K562 (cell line): ENCODE results near the gene AMH. TPM values are rescaled to one million over a fixed set of nuclear protein-coding genes. Genes with fewer than 3 reads are reported as not detected.
A peak's percentile ranks its signal among the peaks of the same experiment; 100 is the strongest.

Source experiments
- ATAC-seq: fragments of 200-7000 bp; cut with Tn5 transposase; 3 replicates; pipeline ENCODE4 v1.9.1; 2020; ENCODE audit warnings: moderate library complexity
- BruUV-seq: library from RNA; stranded (reverse); fragments of 400-500 nt; replicated peaks from 2 replicates; lab custom pipeline; 2021; lab: Mats Ljungman, UMichigan
- CTCF ChIA-PET: fragments of 300-600 bp; formaldehyde crosslinking; extraction: SDS; loops from one replicate; lab custom pipeline; 2021; ENCODE audit warnings: low intra/inter-chr PET ratio; lab: Yijun Ruan, JAX
- POLR2A ChIA-PET: fragments of 300-600, 350-650 bp; sonication (Branson Sonifier 250); formaldehyde crosslinking; extraction: SDS; loops from one replicate; lab custom pipeline; 2021; ENCODE audit warnings: antibody characterized with exemption, inconsistent platforms; lab: Yijun Ruan, JAX
- DNase-seq, 4 experiments: peaks; one replicate each; pipeline versions ENCODE4 v3.0.0 to v3.0.0-alpha.2; 2011 to 2018; ENCODE audit warnings: low spot score in 3 of 4, mixed read lengths in 3 of 4; ENCODE audit errors: extremely low read depth in 1 of 4
- FAIRE-seq: peaks from 2 replicates; lab custom pipeline; 2011; peaks lifted over from hg19 to GRCh38; lab: Jason Lieb, UNC
- H2AFZ ChIP-seq: 2 replicates; pipeline ENCODE4 v1.6.0; 2011; ENCODE audit warnings: low read depth, low read length, control low read depth, inconsistent platforms
- H3K27ac ChIP-seq: fragments of 200-600 bp; 3 replicates; pipeline ENCODE4 v1.8.0; 2011; ENCODE audit warnings: low read depth, mild to moderate bottlenecking, control low read depth, inconsistent platforms, low read length, moderate library complexity, mixed read lengths; ENCODE audit errors: extremely low read depth
- H3K27me3 ChIP-seq, 2 experiments: fragments of 300-600 bp in 1 of 2; 2 replicates in 1 of 2; 3 replicates in 1 of 2; pipeline versions ENCODE4 v1.6.0 to v1.8.0; 2011; ENCODE audit warnings: inconsistent platforms in 2 of 2, low read length in 2 of 2, mild to moderate bottlenecking in 1 of 2, mixed read lengths in 1 of 2, moderate library complexity in 1 of 2; ENCODE audit not compliant: control insufficient read depth in 2 of 2, insufficient read depth in 2 of 2
- H3K36me3 ChIP-seq: fragments of 300-600 bp; 3 replicates; pipeline ENCODE4 v1.8.0; 2011; ENCODE audit warnings: mild to moderate bottlenecking, low read length, inconsistent platforms; ENCODE audit not compliant: control insufficient read depth, insufficient read depth
- H3K4me1 ChIP-seq, 2 experiments: fragments of 200-600 bp in 1 of 2; replicated peaks in 1 of 2; 2 replicates in 1 of 2; 3 replicates in 1 of 2; pipeline versions ENCODE4 v1.5.1 to v1.8.0; 2011; ENCODE audit warnings: inconsistent platforms in 2 of 2, low read length in 2 of 2, mild to moderate bottlenecking in 1 of 2, mixed read lengths in 1 of 2, moderate library complexity in 1 of 2; ENCODE audit not compliant: control insufficient read depth in 2 of 2, insufficient read depth in 2 of 2
- H3K4me2 ChIP-seq: 2 replicates; pipeline ENCODE4 v1.6.1; 2011; ENCODE audit warnings: low read length, control low read depth, inconsistent platforms, mixed read lengths; ENCODE audit not compliant: insufficient read depth
- H3K4me3 ChIP-seq: fragments of 200-600 bp; sonication (generic), shearing (Covaris generic); 2 replicates; pipeline ENCODE4 v1.5.1; 2016; ENCODE audit warnings: control low read depth, inconsistent platforms
- H3K79me2 ChIP-seq: fragments of 200-600 bp; 3 replicates; pipeline ENCODE4 v1.8.0; 2011; ENCODE audit warnings: low read length, inconsistent platforms; ENCODE audit not compliant: control insufficient read depth, insufficient read depth
- H3K9ac ChIP-seq, 2 experiments: 2 replicates each; pipeline versions ENCODE4 v1.6.0 to v1.6.1; 2011; ENCODE audit warnings: low read depth in 2 of 2, low read length in 2 of 2, control low read depth in 1 of 2, inconsistent platforms in 1 of 2, mild to moderate bottlenecking in 1 of 2, mixed read lengths in 1 of 2; ENCODE audit not compliant: insufficient read depth in 1 of 2
- H3K9me1 ChIP-seq: one replicate; pipeline ENCODE4 v1.6.0; 2011; ENCODE audit warnings: inconsistent platforms, mild to moderate bottlenecking, low read length, moderate library complexity; ENCODE audit not compliant: control insufficient read depth, insufficient read depth
- H3K9me3 ChIP-seq: replicated peaks from 2 replicates; pipeline ENCODE4 v1.5.1; 2011; ENCODE audit warnings: low read depth, low read length, inconsistent platforms; ENCODE audit not compliant: control insufficient read depth, insufficient read depth
- H4K20me1 ChIP-seq: replicated peaks from 2 replicates; pipeline ENCODE4 v1.6.1; 2011; ENCODE audit warnings: low read length, inconsistent platforms, mixed read lengths; ENCODE audit not compliant: control insufficient read depth, insufficient read depth
- HEY1 ChIP-seq: fragments of 250-450 bp; sonication (Bioruptor Pico); IDR thresholded peaks from 2 replicates; pipeline ENCODE4 v1.5.0; 2020; ENCODE audit warnings: mild to moderate bottlenecking, moderate library complexity, borderline replicate concordance
- HNRNPL ChIP-seq: fragments of 200-400 bp; formaldehyde crosslinking; IDR thresholded peaks from 2 replicates; pipeline ENCODE4 v1.6.1; 2017; ENCODE audit warnings: low read depth, mild to moderate bottlenecking, low read length
- MYC ChIP-seq, 2 experiments: fragments of 250-450 bp in 1 of 2; sonication (Bioruptor Pico) in 1 of 2; IDR thresholded peaks; 2 replicates each; pipeline versions ENCODE4 v1.5.1 to v1.6.1; 2012 to 2021; ENCODE audit warnings: low read depth in 2 of 2, borderline replicate concordance in 1 of 2, improper control_type of control experiment in 1 of 2, low read length in 1 of 2, mild to moderate bottlenecking in 1 of 2, moderate library complexity in 1 of 2
- RHOXF2B ChIP-seq: fragments of 250-450 bp; sonication (Bioruptor Pico); conservative IDR thresholded peaks from 2 replicates; pipeline ENCODE4 v1.5.1; 2021
- ZBTB33 ChIP-seq: sonication (generic); formaldehyde crosslinking; IDR thresholded peaks from 2 replicates; pipeline ENCODE4 v1.8.1; 2023; ENCODE audit warnings: mild to moderate bottlenecking, missing genetic modification reagents
- ZNF518B ChIP-seq: fragments of 250-450 bp; sonication (Bioruptor Pico); IDR thresholded peaks from 2 replicates; pipeline ENCODE4 v1.5.0; 2021; ENCODE audit warnings: mild to moderate bottlenecking, moderate library complexity
- WGBS: fragments of 100-300 bp; shearing (Covaris generic); methylation state at CpG from one replicate; pipeline ENCODE4 v1.1.6; 2016; ENCODE audit warnings: low coverage, mixed read lengths; ENCODE audit not compliant: insufficient coverage; ENCODE audit errors: missing lambda C conversion rate; 5-methylcytosine and 5-hydroxymethylcytosine counted together
- in situ Hi-C: fragments of 300-500 bp; cut with MboI; formaldehyde crosslinking; loops from 4 replicates; pipeline ENCODE4 v1.15.0; 2018; ENCODE audit warnings: inconsistent platforms, mixed read lengths
- intact Hi-C: fragments of 100-400 bp; cut with micrococcal nuclease; formaldehyde crosslinking; loops from 2 replicates; pipeline ENCODE4 v1.14.2; 2022
- polyA plus RNA-seq, 8 experiments: library from polyadenylated mRNA; depleted of rRNA in 4 of 8; stranded (reverse) in 5 of 8; unstranded in 3 of 8; fragments of >200 nt; fragmentation: Nextera tagmentation in 2 of 8; fragmentation: Illumina TruSeq in 1 of 8; extraction: Ambion mirVana in 2 of 8; extraction: Trizol in 1 of 8; gene quantifications; 2 replicates each; pipeline versions ENCODE4 v1.2.1 to v1.2.3, GENCODE V29; 2011 to 2014; ENCODE audit warnings: inconsistent platforms in 1 of 8, missing spikeins in 1 of 8
- total RNA-seq, 7 experiments: library from RNA; depleted of rRNA in 6 of 7; stranded (reverse); fragments of >200 nt in 6 of 7; fragmentation: Illumina TruSeq in 2 of 7; extraction: Trizol in 2 of 7; gene quantifications; 2 replicates each; pipeline versions ENCODE4 v1.2.1 to v1.2.3, GENCODE V29; 2011 to 2021; ENCODE audit warnings: low replicate concordance in 1 of 7
- TF ChIP-seq, protein P1 (sequence below): fragments of 150-350 bp; IDR thresholded peaks from 2 replicates; pipeline ENCODE4 v1.6.1; 2014; ENCODE audit warnings: low read depth, mild to moderate bottlenecking, low read length, borderline replicate concordance
- TF ChIP-seq, protein P2 (sequence below): fragments of 200-800 bp; sonication (Bioruptor generic); IDR thresholded peaks from 2 replicates; pipeline ENCODE4 v1.6.1; 2017; ENCODE audit warnings: missing genetic modification characterization, missing compliant biosample characterization

Gene AMH
- total and polyA plus RNA-seq, 9 of the 15 experiments (the other 6 are each of a cell fraction or from before 2014, with no cell fraction given), result 0.29 to 27.4 (median 2.6) TPM; not detected in 2

DNA sequence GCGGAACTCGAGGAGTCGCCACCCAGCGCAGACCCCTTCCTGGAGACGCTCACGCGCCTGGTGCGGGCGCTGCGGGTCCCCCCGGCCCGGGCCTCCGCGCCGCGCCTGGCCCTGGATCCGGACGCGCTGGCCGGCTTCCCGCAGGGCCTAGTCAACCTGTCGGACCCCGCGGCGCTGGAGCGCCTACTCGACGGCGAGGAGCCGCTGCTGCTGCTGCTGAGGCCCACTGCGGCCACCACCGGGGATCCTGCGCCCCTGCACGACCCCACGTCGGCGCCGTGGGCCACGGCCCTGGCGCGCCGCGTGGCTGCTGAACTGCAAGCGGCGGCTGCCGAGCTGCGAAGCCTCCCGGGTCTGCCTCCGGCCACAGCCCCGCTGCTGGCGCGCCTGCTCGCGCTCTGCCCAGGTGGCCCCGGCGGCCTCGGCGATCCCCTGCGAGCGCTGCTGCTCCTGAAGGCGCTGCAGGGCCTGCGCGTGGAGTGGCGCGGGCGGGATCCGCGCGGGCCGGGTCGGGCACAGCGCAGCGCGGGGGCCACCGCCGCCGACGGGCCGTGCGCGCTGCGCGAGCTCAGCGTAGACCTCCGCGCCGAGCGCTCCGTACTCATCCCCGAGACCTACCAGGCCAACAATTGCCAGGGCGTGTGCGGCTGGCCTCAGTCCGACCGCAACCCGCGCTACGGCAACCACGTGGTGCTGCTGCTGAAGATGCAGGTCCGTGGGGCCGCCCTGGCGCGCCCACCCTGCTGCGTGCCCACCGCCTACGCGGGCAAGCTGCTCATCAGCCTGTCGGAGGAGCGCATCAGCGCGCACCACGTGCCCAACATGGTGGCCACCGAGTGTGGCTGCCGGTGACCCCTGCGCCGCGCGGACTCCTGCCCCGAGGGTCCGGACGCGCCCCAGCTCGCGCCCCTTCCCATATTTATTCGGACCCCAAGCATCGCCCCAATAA, 2.3 kb downstream of the AMH start:
- WGBS, result 99% methylated on average over 43 of the region's 125 CpGs
- CTCF ChIA-PET, result no interaction called here
- Histone ChIP-seq H3K27ac (no peak overlapping the region), H2AFZ (no peak overlapping the region), H3K27me3 (no peaks in the 10 kb centered on the region), H3K36me3 (peaks cover 31% of the 10 kb centered on the region; the same call in 2 of the 3 replicates), H3K79me2 (no peaks in the 10 kb centered on the region), H4K20me1 (no peaks in the 10 kb centered on the region), H3K4me3 (no peak overlapping the region), H3K4me2 (no peak overlapping the region), H3K4me1 (peaks cover 0 to 74% of the 10 kb centered on the region in 2 experiments; a peak in 2 of 5 replicates), H3K9ac (no peak overlapping the region), H3K9me3 (no peaks in the 10 kb centered on the region), H3K9me1 (no peaks in the 10 kb centered on the region)
- ATAC-seq (no peak), FAIRE-seq (no peak), DNase-seq (no peak)
- intact Hi-C loops (no loop called here), in situ Hi-C loops (no loop called here)
- POLR2A ChIA-PET, result interaction anchor here (0.6 to 0.7 kb wide), 2 partner anchors 13 to 45 kb away, joined by 3 to 5 read pairs; no protein-coding TSS in a partner anchor
- no TSS peak for BruUV-seq
- TF ChIP-seq, protein P1, sequence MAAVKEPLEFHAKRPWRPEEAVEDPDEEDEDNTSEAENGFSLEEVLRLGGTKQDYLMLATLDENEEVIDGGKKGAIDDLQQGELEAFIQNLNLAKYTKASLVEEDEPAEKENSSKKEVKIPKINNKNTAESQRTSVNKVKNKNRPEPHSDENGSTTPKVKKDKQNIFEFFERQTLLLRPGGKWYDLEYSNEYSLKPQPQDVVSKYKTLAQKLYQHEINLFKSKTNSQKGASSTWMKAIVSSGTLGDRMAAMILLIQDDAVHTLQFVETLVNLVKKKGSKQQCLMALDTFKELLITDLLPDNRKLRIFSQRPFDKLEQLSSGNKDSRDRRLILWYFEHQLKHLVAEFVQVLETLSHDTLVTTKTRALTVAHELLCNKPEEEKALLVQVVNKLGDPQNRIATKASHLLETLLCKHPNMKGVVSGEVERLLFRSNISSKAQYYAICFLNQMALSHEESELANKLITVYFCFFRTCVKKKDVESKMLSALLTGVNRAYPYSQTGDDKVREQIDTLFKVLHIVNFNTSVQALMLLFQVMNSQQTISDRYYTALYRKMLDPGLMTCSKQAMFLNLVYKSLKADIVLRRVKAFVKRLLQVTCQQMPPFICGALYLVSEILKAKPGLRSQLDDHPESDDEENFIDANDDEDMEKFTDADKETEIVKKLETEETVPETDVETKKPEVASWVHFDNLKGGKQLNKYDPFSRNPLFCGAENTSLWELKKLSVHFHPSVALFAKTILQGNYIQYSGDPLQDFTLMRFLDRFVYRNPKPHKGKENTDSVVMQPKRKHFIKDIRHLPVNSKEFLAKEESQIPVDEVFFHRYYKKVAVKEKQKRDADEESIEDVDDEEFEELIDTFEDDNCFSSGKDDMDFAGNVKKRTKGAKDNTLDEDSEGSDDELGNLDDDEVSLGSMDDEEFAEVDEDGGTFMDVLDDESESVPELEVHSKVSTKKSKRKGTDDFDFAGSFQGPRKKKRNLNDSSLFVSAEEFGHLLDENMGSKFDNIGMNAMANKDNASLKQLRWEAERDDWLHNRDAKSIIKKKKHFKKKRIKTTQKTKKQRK, result no peak
- TF ChIP-seq MYC (IDR thresholded peaks at IDR 0.05; ENCODE audit: low read depth, low read length), result no peak
- TF ChIP-seq MYC (CRISPR knock-in tag; IDR thresholded peaks at IDR 0.05; ENCODE audit: borderline replicate concordance, low read depth), result no peak
- no peak for TF ChIP-seq ZNF518B
- peak; percentile 68 for TF ChIP-seq ZBTB33 (CRISPR knock-in tag)
- TF ChIP-seq, protein P2, sequence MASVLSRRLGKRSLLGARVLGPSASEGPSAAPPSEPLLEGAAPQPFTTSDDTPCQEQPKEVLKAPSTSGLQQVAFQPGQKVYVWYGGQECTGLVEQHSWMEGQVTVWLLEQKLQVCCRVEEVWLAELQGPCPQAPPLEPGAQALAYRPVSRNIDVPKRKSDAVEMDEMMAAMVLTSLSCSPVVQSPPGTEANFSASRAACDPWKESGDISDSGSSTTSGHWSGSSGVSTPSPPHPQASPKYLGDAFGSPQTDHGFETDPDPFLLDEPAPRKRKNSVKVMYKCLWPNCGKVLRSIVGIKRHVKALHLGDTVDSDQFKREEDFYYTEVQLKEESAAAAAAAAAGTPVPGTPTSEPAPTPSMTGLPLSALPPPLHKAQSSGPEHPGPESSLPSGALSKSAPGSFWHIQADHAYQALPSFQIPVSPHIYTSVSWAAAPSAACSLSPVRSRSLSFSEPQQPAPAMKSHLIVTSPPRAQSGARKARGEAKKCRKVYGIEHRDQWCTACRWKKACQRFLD (CRISPR knock-in tag), result no peak
- TF ChIP-seq RHOXF2B (CRISPR knock-in tag), result no peak
- TF ChIP-seq HEY1 (CRISPR knock-in tag), result no peak
- TF ChIP-seq HNRNPL, result peak; percentile 76
